Stimulated activated CD8-positive, alpha-beta memory T cell treated with anti-CD3 and anti-CD28 coated beads, Interleukin-4, amount 100 ng/mL, for 4 hours (primary cell): ENCODE data around the gene RASA3.
"Not testable (repeated sequence)": the region's sequence is repeated elsewhere in the genome, so short reads cannot be mapped to it uniquely, and the experiment has no call there.

ENCODE experiments used
- DNase-seq, 2 donors: peaks; one replicate each; pipeline ENCODE4 v3.0.0-alpha.2; 2020; ENCODE audit warnings: low read depth in 2 of 2, low spot score in 1 of 2

The RASA3 gene

DNA sequence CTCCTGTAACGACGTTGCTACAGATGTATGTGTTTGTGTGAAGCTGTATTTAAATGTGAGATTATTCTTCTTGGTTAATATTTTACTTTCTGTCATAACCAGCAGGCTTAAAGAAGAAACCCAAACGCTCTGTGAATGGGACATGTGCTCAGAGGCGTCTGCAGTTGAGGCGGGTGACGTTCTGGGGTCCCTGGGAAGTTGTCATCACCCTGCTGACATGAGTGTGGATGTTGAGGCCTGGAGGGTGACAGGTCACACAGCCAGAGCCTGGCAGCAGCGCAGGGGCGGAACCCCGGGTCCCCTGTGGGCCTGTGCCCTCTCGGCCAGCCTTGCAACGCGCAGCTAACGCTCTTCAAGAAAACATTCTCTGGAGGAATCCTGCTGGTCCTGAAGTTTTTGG lies 16.6 kb downstream of the RASA3 start:
- DNase-seq, result no peak

DNA sequence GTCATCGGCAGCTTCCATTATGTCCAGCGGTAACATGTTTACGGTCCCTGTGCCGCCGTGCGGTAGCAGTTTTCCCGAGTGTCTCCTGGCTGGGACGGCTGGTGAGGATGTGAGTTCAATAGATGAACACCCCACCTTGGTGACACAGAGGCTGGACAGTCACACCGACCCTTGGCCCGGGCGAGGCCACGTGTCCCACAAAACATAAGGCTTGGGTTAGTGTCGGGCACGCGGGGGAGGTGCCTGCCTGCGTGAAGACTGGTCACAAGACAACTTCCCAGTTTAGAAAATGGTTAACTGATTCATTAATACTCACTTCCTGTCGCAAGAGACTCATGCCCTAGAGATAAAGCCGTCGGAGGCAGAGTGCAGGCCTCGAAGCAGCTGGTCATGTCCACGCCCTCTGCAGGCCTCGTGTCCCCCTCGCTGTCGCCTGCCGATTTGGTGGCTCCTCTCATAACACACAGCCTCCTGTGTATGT lies 17.2 kb downstream of the RASA3 start:
- no peak for DNase-seq

DNA sequence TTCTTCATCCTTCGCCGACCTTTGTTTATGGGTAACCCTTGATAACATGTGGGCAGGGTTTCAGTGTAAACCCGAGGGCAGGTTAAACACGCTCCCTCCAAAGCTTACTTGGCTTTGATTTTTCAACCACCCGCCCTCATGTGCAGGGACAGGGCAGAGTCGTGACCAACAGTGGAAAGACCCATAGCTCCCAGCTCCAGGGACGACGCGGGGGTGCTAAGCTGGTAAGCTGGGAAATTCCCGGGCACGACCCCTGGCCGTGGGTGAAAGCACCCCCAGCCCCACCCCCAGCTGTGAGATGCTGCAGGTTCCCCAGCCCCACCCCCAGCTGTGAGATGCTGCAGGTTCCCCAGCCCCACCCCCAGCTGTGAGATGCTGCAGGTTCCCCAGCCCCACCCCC lies 17.8 kb downstream of the RASA3 start:
- DNase-seq, result not testable (repeated sequence)

DNA sequence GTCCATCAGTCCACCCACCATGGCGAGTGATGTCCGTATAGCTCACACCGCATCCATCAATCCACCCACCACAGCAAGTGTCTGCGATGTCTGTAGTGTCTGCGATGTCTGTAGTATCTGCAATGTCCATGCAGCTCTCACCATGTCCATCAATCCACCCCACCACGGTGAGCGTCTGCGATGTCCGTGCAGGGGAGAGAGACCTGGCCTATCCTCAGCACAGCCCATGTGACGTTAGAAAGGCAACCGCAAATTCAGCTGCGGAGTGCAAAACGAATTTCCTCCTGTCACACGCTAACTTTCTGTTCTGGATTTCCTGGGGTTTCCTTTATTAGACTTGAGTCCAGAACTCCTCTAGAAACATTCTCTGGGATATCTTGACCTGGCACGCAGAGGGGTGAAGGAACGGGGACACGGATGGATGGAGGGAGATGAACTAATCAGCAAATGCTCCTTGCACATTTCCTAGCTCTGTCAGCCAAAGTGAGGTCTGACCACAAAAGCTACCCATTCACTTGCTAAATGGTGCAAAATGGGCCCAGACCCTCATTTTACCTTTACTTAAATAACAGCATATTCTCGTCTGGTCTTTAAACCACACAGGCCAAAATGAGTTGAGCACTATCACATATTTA lies 18.3 kb downstream of the RASA3 start:
- no peak for DNase-seq

DNA sequence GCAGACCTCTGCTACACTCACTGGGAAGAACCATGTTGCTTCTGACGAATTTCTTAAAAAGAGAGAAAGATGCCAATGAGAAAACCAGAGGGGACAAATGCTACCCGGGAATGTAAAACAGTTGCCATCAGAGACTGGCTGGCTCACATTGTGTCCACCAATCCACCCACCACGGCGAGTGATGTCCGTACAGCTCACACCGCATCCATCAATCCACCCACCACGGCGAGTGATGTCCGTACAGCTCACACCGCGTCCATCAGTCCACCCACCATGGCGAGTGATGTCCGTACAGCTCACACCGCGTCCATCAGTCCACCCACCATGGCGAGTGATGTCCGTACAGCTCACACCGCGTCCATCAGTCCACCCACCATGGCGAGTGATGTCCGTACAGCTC lies 19.0 kb downstream of the RASA3 start:
- not testable (repeated sequence) for DNase-seq

DNA sequence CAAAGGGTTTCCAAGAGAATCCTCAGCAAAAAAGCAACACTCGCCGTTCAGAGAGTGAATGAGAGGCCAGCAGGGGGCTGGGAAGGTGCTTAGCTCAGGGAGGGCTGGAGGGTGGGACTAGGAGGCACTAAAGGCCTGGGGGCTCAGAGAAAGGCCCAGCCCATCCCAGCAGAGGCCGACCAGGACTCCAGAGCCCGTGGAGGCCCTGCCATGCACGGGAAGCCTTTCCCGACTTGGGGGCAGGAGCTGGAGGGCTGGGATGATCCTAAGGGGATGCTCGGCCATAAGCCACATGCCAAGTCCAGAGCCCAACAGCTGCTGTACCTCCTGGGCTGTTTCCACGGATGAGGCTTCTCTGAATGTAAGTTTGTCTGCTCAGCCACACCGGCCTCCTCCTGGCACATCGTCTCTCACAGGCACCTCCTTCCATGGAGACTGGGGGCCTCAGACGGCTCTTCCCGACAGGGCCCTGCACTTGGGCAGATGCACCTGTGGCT lies 19.5 kb downstream of the RASA3 start:
- no peak for DNase-seq

DNA sequence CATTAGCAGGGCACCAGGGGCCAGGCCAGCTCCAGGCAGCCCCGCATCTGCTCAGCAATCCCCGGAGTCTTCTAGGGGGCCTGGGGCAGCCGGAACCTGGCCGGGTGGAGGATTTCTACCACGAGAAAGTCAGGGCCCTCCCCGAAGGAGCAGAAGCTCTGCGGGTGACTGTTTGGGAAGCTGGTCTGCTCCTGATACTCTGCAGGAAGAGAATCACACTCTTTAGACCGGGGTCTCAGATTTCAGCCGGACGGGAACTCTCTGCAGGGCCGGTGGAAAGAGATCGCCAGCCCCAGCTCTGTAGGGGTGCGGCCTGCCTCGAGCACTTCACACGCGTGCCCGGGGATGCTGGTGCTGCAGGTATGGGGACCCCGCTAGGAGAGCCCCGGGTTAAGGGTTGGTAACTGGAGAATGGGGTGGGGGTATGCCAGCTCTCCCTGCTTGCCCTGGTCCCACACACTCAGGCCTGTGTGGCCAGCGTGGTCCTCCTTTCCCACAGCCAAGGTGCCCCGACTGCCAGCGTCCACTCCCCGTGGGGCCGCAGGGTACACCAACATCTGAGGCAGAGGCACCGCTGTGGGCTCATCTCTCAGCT lies 20.1 kb downstream of the RASA3 start:
- no peak for DNase-seq

DNA sequence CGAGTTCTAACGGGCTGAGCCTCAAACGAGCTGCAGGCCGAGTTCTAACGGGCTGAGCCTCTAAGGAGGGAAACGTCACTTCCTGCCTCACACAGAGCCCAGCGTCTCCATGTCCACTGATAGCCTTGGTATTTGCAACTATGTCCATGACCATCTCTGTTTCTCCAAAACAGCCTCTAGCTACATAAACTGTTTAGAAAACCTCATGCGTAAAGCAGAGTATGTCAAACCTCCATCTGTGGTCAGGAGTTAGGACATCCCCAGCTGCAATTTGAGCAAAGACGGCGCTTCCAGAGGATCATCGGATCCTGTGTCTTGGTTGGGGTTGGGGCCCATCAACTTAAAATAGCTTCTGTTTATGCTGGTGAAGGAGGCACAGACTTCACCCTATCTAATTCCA lies 20.8 kb downstream of the RASA3 start:
- no peak for DNase-seq

DNA sequence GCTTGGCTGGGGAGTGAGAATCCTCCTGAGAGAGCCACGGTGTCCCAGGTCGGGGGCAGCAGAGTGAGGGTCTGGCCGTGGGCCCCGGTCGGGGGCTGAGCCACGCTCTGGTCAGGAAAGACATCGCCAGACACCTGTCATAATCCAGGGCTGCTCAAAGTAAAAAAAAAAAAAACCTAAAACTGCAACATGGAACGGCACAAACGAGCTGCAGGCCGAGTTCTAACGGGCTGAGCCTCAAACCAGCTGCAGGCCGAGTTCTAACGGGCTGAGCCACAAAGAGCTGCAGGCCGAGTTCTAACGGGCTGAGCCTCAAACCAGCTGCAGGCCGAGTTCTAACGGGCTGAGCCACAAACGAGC lies 21.6 kb downstream of the RASA3 start:
- not testable (repeated sequence) for DNase-seq

DNA sequence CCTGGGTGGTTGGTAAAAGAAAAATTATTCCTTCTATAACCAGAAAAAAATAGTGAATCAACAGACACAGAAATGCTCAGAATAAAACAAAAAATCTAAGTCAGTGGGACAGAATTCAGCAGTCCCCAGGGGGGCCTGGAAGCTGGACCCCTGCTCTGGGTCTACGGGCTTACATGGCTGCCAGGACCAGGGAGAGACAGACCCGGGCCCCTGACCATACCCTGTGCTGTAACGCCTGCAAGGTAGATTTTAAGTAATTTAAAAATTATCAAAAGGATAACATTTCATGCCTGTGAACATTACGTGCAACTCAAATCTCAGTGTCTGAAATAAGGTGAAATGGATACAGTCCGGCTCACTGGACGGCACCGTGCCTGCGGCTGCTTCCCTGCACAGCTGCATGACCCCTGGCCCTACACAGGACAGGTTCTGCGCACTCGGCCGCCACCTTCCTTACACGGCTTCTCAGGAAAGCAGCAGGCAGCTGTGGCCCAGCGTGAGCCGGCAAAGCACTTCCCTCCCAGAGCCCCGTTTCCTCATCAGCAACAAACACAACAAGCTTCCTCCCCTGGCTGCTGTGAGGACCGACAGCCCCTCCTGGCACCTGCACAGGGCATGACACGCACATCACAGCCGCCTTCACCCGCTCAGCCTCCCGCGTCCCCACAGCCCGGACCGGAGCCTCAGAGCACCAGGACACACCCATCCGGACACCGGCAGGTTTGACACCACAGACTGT lies 22.2 kb downstream of the RASA3 start:
- no peak for DNase-seq

DNA sequence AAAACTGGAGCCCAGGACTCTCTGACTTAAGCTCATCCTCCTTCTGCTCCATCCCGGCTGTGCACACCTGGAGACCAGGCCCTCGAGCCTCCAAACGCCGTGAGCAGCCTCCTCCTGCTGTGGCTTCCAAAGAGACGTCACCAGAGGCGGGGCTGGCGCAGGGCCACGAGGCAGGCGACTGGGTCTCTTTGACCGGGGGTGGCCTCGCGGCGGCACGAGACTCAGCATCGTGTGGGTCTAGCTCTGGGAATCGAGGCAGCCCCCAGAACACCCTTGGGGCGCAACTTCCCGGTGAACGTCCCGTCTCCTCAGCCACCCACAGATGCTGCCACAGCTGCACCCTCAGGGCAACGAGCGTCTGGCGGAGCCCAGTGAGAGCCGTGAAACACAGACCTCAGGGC lies 22.8 kb downstream of the RASA3 start:
- DNase-seq, result no peak

DNA sequence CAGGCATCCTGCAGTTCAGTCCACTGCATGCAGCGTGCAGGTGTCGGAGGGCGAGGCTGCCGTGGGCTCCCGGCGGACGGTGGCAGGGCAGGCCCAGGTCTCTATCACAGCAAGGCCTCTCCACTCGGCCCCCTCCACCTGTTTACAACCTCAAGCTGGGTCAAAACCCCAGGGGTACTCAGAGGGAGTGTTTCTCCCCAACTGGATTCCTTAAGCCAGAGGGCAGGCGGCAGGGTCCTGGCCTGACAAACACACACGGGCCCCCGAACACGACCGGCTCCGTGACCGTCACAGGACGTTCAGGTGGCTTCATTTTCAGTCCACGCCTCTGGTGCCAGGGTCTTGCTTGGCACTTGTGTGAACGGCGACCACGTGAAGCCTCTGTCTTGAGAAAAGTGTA lies 23.5 kb downstream of the RASA3 start:
- no peak for DNase-seq

DNA sequence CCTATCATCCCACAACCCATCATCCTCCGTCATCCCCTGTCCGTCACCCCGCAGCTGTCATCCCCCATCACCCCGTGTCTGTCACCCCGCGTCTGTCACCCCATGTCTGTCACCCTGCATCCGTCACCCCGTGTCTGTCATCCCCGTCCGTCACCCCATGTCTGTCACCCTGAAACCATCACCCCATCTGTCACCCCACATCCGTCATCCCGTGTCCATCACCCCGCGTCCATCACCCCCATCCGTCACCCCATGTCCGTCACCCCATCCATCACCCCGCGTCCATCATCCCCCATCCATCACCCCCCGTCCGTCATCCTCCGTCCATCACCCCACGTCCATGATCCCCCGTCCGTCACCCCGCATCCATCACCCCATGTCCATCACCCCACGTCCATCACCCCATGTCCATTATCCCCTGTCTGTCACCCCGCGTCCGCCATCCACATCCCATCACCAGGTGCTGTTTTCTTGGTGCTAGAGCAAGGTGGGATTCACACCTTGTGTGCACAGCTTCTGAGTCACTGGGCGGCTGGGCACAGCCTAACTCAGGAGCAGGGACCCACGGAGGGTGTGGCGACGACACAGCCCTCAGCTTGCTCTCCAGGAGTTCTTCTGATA lies 24.2 kb downstream of the RASA3 start:
- DNase-seq, result no peak

DNA sequence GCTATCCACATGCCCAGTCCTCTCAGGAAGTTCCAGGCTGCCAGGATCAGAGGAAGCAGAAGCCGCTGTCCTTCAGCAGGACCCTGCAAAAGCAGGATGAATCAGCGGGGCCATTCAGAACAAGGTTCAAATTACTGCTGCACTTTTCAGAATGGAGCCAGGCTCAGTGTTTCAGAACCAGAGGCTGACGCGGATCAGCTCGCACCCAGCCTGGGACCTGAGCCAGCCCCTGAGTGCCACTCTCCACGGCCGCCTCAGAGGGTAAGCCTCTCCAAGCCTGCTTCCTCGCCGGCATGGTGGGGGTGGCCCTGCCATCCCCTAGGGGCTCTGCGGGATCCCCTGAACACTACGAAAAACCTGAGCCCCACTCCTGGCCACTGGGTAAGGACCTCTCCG lies 24.7 kb downstream of the RASA3 start:
- DNase-seq, result no peak

DNA sequence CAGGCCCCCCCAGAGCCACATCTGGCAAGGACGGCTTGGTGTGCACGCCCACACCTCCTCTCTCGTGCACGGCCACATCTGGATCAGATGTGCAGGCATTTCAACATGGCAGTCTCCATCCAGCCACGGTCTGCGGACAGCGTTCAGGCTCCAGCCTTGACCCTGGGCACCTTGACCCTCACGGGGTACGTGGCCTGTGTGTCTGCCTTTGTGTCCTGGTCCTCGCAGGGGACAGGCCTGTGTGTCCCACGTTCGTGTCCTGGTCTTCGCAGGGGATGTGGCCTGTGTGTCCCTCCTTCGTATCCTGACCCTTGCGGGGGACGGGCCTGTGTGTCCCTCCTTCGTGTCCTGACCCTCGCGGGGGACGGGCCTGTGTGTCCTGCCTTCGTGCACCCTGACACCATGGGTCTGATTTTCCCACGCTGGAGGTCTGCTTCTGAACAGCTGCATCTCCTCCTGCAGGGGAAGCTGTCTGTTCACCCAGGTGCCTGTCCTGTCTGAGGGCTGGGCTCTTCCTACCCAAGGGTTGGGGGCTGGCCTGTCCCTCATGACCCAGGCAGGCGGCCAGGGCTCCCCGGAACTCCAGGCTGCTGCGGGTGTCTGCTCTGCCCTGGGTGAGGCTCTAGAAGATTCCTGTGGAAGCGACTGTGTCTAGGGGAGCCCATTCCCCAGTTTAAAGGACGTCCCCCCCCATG lies 25.3 kb downstream of the RASA3 start:
- no peak for DNase-seq

DNA sequence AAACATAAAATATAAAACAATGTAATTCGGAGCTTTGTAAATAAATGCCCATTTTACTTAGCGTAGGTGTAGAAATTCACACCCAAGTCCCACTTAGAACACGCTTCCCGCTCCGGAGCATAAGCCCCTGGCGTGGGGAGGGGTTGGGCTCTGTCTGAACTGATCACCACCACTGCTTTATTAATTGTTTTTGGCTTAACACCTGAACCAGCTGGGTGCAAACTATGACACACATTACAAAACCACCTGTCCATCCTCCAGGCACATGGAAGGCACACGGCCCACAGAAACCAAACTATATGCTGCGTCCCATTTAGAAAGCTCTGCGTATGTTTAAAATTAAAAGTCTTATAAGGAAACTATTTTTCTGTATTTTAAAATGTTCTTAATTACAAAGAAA lies 25.9 kb downstream of the RASA3 start:
- no peak for DNase-seq

DNA sequence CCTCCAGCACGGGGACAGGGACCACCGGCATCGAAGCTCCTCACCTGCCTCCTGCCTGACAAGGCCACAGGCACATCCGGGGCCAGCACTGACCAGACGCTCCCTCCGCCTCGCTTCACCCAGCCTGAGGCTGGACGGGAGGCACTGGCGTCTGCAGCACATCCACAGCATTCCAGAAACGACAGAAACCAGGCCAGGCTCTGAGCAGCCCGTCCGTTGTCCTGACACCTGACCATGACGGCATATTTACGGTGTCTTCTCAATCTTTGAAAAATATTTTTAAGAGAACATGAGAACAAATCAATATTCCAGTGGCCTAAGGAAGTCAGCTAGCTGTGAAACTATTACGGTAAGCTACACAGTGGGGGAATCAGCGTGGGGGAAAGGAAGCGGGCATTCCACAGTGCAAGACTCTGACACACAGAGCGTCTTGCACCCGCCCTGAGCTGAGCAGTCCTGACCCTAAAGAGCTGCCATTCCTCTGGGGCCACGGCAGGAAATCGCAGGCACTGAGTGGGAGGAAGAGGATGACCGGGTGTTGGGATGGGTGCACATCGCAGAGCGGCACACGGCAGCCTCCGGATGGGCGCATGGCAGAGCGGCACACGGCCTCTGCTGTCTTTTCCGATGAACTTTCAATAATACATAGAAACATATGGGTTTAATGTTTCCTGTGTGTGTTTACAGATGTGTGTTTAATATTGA lies 26.8 kb downstream of the RASA3 start:
- DNase-seq, result no peak

DNA sequence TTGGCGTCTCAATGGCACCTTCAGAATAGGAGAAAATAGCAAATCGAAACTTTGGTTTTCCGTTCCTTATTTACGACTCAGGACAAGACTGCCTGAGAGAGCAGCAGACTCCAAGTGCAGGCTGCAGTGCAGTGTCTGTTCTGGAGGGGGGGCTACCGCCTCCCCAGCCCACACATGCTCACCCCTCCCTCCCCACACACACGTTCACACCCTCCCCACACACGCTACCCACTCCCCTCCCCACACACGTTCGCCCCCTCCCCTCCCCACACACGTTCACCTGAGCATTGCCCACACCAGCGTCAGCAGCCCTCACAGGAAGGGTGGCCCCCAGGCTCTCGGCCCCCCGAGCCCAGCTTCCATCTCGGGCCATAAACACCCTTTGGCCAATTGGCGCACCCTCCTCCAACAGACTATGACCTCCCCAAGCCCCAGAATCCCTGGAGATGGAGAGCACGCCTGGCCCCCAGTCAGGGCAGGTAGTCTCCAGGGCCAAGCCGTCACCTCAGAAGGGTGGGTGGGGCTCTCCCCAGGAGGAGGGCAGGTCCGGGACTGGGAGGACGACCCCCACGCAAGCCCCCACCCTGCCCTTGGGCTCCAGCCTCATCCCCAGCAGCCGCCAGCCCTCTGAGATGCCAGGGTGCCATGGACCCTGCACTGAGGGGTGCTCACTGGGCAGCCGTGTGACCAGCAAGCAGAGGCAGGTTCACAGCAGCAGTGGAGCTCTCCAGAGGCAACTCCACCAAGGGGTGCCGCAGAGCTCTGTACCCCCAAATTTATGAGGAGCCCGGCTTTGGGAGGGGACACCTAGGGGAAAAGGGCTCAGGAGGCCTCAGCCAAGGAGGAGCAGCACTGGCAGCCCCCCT lies 27.5 kb downstream of the RASA3 start:
- no peak for DNase-seq

DNA sequence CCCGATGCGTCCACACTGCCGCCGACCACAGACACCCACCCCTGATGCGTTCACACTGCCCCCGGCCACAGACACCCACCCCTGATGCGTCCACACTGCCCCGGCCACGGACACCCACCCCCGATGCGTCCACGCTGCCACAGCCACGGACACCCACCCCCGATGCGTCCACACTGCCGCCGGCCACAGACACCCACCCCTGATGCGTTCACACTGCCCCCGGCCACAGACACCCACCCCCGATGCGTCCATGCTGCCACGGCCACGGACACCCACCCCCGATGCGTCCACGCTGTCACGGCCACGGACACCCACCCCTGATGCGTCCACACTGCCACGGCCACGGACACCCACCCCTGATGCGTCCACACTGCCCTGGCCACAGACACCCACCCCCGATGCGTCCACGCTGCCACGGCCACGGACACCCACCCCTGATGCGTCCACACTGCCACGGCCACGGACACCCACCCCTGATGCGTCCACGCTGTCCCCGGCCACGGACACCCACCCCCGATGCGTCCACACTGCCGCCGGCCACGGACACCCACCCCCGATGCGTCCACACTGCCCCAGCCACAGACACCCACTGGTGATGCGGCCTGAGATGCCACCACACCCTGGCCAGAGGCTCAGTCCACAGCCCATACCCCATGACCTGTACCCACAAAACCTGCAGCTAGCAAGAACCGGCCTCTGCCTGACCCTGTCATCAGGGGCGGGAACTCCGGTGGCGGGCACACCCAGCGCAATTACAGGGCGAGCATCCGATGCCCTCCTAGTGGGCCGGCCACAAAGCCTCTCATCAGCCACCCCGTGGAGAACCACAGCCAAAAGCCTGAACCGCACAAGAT lies 28.4 kb downstream of the RASA3 start:
- DNase-seq, result no peak
